Uterus (tissue), 2 donors: ENCODE results near the gene CPNE4.

Experiments
- POLR2A ChIP-seq, 2 donors: fragments of 450-650 bp; IDR thresholded peaks; one replicate each; pipeline ENCODE4 v1.6.1; 2016; ENCODE audit warnings: antibody characterized with exemption in 2 of 2, mild to moderate bottlenecking in 1 of 2, moderate library complexity in 1 of 2
- TF ChIP-seq, protein P1 (sequence below), 4 experiments: fragments of 200-600 bp in 2 of 4; fragments of 450-650 bp in 2 of 4; sonication (generic) in 2 of 4; IDR thresholded peaks; one replicate each; pipeline ENCODE4 v1.5.1; 2016 to 2019; ENCODE audit warnings: antibody characterized with exemption in 4 of 4, mild to moderate bottlenecking in 2 of 4, moderate library complexity in 1 of 4

DNA sequence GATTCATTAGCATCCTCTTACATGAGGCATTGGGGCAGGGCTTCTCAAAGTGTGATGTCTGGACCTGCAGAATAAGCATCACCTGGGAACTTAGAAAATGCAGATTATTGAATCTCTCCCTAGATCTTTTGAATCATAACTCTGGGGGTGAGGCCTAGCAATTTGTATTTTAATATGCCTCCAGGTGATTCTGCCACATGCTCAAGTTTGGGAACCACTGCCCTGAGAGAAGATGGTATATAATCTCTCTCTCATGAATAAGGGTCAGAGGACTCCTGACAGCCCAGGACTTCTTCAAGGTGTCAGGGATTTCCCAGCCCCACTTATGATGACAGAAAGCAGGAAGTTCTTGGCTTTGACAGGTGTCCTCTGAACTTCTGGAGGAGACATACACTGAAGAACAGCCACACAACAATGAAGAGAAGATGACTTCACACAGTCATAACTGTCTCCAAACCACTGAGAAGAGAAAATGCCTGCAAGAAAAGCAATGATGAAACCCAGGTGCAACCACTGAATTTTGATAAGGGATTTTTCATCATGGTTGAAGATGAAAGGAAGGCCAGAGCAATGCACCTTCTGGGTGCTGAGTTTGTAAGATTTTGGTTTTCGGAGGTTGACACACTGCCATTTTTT lies 320.1 kb downstream of the CPNE4 start:
- TF ChIP-seq, protein P1, sequence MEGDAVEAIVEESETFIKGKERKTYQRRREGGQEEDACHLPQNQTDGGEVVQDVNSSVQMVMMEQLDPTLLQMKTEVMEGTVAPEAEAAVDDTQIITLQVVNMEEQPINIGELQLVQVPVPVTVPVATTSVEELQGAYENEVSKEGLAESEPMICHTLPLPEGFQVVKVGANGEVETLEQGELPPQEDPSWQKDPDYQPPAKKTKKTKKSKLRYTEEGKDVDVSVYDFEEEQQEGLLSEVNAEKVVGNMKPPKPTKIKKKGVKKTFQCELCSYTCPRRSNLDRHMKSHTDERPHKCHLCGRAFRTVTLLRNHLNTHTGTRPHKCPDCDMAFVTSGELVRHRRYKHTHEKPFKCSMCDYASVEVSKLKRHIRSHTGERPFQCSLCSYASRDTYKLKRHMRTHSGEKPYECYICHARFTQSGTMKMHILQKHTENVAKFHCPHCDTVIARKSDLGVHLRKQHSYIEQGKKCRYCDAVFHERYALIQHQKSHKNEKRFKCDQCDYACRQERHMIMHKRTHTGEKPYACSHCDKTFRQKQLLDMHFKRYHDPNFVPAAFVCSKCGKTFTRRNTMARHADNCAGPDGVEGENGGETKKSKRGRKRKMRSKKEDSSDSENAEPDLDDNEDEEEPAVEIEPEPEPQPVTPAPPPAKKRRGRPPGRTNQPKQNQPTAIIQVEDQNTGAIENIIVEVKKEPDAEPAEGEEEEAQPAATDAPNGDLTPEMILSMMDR (IDR thresholded peaks at IDR 0.05) = no peak
- no peak for TF ChIP-seq POLR2A (IDR thresholded peaks at IDR 0.05)
